ENCODE data around the gene NFKBIE. TPM values are rescaled to one million over a fixed set of nuclear protein-coding genes. Genes with fewer than 3 reads are reported as not detected.

Gene NFKBIE
- total and polyA plus RNA-seq, 9 of the 15 experiments (the other 6 are each of a cell fraction or from before 2014, with no cell fraction given): 2.1 to 16.4 (median 11.7) TPM

GRCh38 chr6:44253307-44254101 is 11.8 kb downstream of the NFKBIE start (continued):
- no peak for TF ChIP-seq MGA (IDR thresholded peaks at IDR 0.05)
- TF ChIP-seq ZNF586 (CRISPR knock-in tag; conservative IDR thresholded peaks at IDR 0.05): no peak
- 0 out of 2 replicates have a peak, but pooled peaks have one; percentile 8 for TF ChIP-seq PKNOX1 (IDR thresholded peaks at IDR 0.05)
- TF ChIP-seq PCBP1 (IDR thresholded peaks at IDR 0.05; ENCODE audit: low read depth, low read length, poor library complexity, severe bottlenecking): no peak
- TF ChIP-seq TRIM25 (IDR thresholded peaks at IDR 0.05; ENCODE audit: borderline replicate concordance): no peak
- no peak for TF ChIP-seq TCF7L2 (IDR thresholded peaks at IDR 0.05; ENCODE audit: low read depth, low read length)
- TF ChIP-seq RFX7 (CRISPR knock-in tag; IDR thresholded peaks at IDR 0.05): no peak
- TF ChIP-seq CBX1 (IDR thresholded peaks at IDR 0.05; ENCODE audit: low read depth): 0 out of 2 replicates have a peak, but pooled peaks have one; percentile 41
- no peak for TF ChIP-seq ZC3H8 (IDR thresholded peaks at IDR 0.05)
